AG04449 (cell line): ENCODE data around the gene NDUFV2.
"Not testable (repeated sequence)": the region's sequence is repeated elsewhere in the genome, so short reads cannot be mapped to it uniquely, and the experiment has no call there.

Experiments used
- CTCF ChIA-PET: fragments of 350-600 bp; formaldehyde crosslinking; extraction: SDS; loops from one replicate; lab custom pipeline; 2021; ENCODE audit warnings: antibody characterized with exemption; lab: Yijun Ruan, JAX
- POLR2A ChIA-PET: fragments of 400-600, 350-600 bp; formaldehyde crosslinking; extraction: SDS; loops from one replicate; lab custom pipeline; 2020; ENCODE audit warnings: antibody characterized with exemption, inconsistent platforms; lab: Yijun Ruan, JAX
- DNase-seq: peaks from one replicate; pipeline ENCODE4 v3.0.0-alpha.2; 2010; ENCODE audit warnings: low read depth, low spot score
- H3K4me3 ChIP-seq: 2 replicates; pipeline ENCODE4 v1.5.1; 2011; ENCODE audit warnings: low read depth, mild to moderate bottlenecking, control low read depth, low read length
- TF ChIP-seq, protein P1 (sequence below): IDR thresholded peaks from one replicate; pipeline ENCODE4 v1.5.1; 2011; ENCODE audit warnings: mild to moderate bottlenecking, moderate library complexity, low read length, control low read depth, inconsistent platforms; ENCODE audit not compliant: insufficient read depth; ENCODE audit errors: missing control alignments

Gene NDUFV2

DNA sequence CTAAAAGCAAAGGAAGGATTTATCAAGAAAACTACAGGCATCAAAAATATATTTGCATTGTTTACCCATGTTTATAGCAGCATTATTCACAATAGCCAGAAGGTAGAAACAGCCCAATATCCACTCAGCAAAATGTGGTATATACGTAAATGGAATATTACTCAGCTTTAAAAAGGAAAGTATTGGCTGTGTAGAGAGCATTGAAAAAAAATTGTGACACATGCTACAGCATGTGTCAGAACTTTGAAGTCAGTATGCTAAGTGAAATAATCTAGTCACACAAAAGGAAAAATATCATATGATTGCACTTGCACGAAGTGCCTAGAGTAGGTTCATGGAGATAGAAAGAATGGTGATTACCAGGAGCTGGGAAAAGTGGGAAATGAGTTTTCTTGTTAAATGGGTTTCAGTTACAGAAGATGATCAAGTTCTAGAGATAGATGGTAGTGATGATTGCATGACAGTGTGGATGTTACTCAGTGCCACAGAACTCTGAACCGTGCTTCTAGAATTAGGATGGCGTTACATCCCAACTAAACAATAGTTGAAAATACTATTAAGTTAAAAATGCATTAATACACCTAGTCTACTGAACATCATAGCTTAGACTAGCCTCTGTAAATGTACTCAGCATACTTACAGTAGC lies 54.2 kb downstream of the NDUFV2 start:
- TF ChIP-seq, protein P1, sequence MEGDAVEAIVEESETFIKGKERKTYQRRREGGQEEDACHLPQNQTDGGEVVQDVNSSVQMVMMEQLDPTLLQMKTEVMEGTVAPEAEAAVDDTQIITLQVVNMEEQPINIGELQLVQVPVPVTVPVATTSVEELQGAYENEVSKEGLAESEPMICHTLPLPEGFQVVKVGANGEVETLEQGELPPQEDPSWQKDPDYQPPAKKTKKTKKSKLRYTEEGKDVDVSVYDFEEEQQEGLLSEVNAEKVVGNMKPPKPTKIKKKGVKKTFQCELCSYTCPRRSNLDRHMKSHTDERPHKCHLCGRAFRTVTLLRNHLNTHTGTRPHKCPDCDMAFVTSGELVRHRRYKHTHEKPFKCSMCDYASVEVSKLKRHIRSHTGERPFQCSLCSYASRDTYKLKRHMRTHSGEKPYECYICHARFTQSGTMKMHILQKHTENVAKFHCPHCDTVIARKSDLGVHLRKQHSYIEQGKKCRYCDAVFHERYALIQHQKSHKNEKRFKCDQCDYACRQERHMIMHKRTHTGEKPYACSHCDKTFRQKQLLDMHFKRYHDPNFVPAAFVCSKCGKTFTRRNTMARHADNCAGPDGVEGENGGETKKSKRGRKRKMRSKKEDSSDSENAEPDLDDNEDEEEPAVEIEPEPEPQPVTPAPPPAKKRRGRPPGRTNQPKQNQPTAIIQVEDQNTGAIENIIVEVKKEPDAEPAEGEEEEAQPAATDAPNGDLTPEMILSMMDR = no peak
- no peak overlapping the region for H3K4me3 ChIP-seq
- POLR2A ChIA-PET = no interaction called here
- DNase-seq = no peak
- CTCF ChIA-PET = interaction anchor here (0.9 to 1.6 kb wide), 2 partner anchors 9 to 13 kb away, joined by 3 to 4 read pairs; no protein-coding TSS in a partner anchor

DNA sequence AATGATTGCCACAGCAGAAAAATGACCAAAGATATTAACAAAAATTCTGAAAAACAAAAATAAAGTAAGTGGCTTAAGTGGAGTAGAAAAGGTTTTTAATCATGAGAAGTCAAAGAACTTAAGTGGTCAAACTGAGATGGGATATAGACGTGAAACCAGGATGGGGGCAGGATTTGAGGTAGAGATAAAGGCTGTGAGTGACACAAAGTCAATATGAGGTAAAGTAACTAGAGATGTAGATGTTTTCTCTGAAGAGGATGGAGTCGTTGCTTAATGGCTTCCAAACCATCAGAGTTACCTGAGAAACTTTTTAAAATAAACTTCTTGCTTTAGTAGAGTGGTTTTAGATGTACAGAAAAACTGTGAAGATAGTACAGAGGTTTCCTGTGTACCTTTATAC lies 55.3 kb downstream of the NDUFV2 start:
- ChIA-PET CTCF (interaction anchor here (1.6 kb wide), 1 partner anchor 10 kb away, joined by 4 read pairs; no protein-coding TSS in a partner anchor), POLR2A (no interaction called here)
- no peak overlapping the region for H3K4me3 ChIP-seq
- DNase-seq = no peak
- TF ChIP-seq, protein P1 = no peak

DNA sequence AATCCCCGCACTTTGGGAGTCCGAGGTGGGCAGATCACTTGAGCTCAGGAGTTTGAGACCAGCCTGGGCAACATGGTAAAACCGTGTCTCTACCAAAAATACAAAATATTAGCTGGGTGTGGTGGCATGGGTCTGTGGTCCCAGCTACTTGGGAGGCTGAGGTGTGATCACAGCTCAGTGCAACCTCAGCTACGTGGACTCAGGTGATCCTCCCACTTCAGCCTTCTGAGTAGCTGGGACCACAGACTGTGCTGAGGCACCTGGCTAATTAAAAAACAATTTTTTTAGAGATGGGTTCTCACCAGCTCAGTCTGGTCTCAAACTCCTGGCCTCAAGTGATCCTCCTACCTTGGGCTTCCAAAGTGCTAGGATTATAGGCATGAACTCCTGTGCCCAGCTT lies 57.5 kb downstream of the NDUFV2 start:
- ChIA-PET POLR2A (no interaction called here), CTCF (interaction anchor here (1.1 to 1.6 kb wide), 5 partner anchors 11 to 357 kb away, joined by 3 to 4 read pairs (median 4); no protein-coding TSS in a partner anchor)
- DNase-seq = no peak
- no peak overlapping the region for H3K4me3 ChIP-seq
- TF ChIP-seq, protein P1 = no peak

DNA sequence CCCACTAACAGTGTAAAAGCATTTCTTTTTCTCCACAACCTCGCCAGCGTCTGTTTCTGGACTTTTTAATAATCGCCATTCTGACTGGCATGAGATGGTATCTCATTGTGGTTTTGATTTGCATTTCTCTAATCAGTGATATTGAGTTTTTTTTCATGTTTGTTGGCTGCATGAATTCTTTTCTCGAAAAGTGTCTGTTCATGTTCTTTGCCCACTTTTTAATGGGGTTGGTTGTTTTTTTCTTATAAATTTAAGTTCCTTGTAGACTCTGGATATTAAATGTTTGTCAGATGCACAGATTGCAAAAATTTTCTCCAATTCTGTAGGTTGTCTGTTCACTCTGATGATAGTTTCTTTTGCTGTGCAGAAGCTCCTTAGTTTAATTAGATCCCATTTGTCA lies 60.2 kb downstream of the NDUFV2 start:
- CTCF ChIA-PET = interaction anchor here (0.9 to 1.6 kb wide), 3 partner anchors 9 to 18 kb away, joined by 3 read pairs; no protein-coding TSS in a partner anchor
- POLR2A ChIA-PET, DNase-seq, H3K4me3 ChIP-seq: not testable (repeated sequence)

DNA sequence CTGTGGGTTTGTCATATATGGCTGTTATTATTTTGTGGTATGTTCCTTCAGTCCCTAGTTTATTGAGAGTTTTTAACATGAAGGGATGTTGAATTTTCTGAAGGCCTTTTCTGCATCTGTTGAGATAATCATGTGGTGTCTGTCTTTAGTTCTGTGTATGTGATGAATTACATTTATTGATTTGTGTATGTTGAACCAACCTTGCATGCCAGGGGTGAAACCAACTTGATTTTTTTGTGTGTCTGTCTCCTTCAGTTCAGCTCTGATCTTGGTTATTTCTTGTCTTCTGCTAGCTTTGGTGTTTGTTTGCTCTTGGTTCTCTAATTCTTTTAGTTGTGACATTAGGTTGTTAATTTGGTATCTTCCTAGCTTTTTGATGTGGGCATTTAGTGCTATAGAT lies 61.6 kb downstream of the NDUFV2 start:
- H3K4me3 ChIP-seq, POLR2A ChIA-PET, DNase-seq: not testable (repeated sequence)
- CTCF ChIA-PET = interaction anchor here (1.5 kb wide), 1 partner anchor 17 kb away, joined by 4 read pairs; no protein-coding TSS in a partner anchor

DNA sequence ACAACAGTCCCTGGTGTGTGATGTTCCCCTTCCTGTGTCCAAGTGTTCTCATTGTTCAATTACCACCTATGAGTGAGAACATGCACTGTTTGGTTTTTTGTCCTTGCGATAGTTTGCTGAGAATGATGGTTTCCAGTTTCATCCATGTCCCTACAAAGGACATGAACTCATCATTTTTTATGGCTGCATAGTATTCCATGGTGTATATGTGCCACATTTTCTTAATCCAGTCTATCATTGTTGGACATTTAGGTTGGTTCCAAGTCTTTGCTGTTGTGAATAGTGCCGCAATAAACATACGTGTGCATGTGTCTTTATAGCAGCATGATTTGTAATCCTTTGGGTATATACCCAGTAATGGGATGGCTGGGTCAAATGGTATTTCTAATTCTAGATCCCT lies 63.4 kb downstream of the NDUFV2 start:
- H3K4me3 ChIP-seq, CTCF ChIA-PET, POLR2A ChIA-PET, DNase-seq: not testable (repeated sequence)

DNA sequence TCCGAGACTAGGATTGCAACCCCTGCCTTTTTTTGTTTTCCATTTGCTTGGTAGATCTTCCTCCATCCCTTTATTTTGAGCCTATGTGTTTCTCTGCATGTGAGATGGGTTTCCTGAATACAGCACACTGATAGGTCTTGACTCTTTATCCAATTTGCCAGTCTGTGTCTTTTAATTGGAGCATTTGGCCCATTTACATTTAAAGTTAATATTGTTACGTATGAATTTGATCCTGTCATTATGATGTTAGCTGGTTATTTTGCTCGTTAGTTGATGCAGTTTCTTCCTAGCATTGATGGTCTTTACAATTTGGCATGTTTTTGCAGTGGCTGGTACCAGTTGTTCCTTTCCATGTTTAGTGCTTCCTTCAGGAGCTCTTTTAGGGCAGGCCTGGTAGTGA lies 67.0 kb downstream of the NDUFV2 start:
- CTCF ChIA-PET, H3K4me3 ChIP-seq, POLR2A ChIA-PET, DNase-seq: not testable (repeated sequence)

DNA sequence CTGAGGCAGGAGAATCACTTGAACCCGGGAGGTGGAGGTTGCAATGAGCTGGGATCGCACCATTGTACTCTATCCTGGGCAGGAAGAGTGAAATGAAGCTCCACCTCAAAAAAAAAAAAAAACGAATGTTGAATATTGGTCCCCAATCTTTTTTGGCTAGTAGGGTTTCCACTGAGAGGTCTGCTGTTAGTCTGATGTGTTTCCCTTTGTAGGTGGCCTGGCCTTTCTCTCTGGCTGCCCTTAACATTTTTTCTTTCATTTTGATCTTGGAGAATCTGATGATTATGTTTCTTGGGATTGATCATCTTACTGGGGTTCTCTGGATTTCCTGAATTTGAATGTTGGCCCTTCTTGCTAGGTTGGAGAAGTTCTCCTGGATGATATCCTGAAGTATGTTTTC lies 69.4 kb downstream of the NDUFV2 start:
- DNase-seq, POLR2A ChIA-PET, H3K4me3 ChIP-seq: not testable (repeated sequence)
- CTCF ChIA-PET = interaction anchor here (1.0 to 1.8 kb wide), 2 partner anchors 10 to 11 kb away, joined by 3 read pairs; no protein-coding TSS in a partner anchor
